ENCODE measurements around the gene TMEM9.

TMEM9 gene

GRCh38 chr1:201128476-201128875 lies 25.8 kb downstream of the TMEM9 start:
- Mint-ChIP-seq H3K4me3 (no peak overlapping the region), H3K27ac (no peak overlapping the region), H3K4me1 (no peaks in the 10 kb centered on the region), H3K9me3 (no peaks in the 10 kb centered on the region), H3K27me3 (peaks cover 9% of the 10 kb centered on the region)
- ATAC-seq (no peak), DNase-seq (no peak)

GRCh38 chr1:201127755-201128455 lies 26.4 kb downstream of the TMEM9 start:
- Mint-ChIP-seq H3K4me1 (no peaks in the 10 kb centered on the region), H3K9me3 (no peaks in the 10 kb centered on the region), H3K4me3 (no peak overlapping the region), H3K27ac (no peak overlapping the region), H3K27me3 (peaks cover 9% of the 10 kb centered on the region)
- DNase-seq (no peak), ATAC-seq (peak; percentile 13)

DNA sequence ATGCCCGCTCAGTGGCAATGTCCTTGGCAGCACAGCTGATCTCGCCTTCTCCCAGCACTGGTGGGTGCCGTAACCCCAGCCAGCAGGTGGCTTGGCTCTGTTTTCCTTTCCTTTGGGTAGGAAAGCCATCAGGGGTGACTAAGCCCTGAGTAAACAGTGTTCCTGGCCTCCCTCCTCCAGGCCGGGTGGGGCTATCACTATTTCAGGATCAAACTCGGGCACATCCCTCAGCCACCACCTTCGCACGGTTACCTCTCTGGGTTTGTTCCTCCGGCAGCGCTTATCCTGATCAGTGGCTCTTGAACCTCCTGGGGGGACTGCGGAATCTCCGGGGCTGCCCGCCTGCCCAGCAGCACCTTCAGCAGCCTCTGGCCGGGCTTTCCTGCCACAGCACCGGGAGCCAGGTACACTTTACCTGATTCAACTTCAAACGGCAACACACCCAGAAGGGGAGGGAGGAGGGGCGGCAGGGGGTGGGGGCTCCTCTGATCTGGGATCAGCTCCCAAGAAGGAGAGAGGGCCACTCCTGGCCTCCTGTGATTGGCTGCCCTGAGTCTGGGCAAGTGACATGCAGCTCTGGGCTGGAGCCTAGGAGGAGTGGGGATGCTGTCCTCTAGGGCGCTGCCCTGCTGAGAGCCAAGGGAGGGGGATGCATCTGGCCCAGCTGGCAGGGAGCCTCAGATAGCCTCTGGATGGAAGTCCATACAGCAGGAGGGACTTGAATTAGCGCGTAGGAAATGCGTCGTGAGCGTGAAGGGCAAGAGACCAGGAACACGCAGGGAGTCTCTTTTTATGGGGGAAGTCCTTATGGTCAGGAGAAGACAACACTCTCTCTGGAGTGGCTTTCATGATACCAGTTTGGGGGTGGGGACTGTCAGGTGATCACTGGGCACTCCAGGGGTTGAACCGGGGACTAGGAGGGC lies 27.2 kb downstream of the TMEM9 start, which contains the start of gene ASCL5:
Gene ASCL5, minus strand, starts transcription at position 353 of the 923 bp plus-strand sequence. CDS start 11,812 bp downstream, outside the sequence.
- Mint-ChIP-seq H3K4me1 (no peaks in the 10 kb centered on the region), H3K4me3 (no peak within 1 kb of the TSS), H3K27me3 (peaks cover 9% of the 10 kb centered on the region), H3K27ac (no peak within 1 kb of the TSS), H3K9me3 (no peaks in the 10 kb centered on the region)
- no peak for DNase-seq
- no peak for ATAC-seq

- ATAC-seq (no peak), DNase-seq (no peak)
- H3K27ac Mint-ChIP-seq = no peak overlapping the region
- H3K27me3 Mint-ChIP-seq = peaks cover 9% of the 10 kb centered on the region
- no peaks in the 10 kb centered on the region for H3K4me1 Mint-ChIP-seq
- no peaks in the 10 kb centered on the region for H3K9me3 Mint-ChIP-seq
- H3K4me3 Mint-ChIP-seq = no peak overlapping the region
These were observed 27.8 kb downstream of the TMEM9 start for GRCh38 chr1:201126463-201126831.

DNA sequence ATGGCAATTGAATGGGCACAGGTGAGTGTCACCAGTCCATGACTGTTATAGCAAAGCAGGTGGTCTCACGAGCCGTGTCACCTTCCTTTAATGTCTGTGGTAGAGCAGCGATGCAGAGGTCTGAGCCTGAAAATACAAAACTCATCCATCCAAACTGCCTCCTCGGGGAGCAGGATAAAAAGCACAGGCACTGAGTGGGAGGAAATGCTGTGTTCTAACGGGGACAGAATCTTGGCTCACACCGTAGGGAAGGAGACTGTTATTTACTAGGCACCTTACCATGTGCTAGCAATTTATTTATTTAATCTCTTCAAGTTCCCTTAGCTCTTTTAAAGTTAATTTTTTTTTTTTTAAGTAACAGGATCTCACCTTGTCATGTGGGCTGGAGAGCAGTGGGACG lies 28.5 kb downstream of the TMEM9 start:
- Mint-ChIP-seq H3K27me3 (peaks cover 9% of the 10 kb centered on the region), H3K4me1 (no peaks in the 10 kb centered on the region), H3K27ac (no peak overlapping the region), H3K9me3 (no peaks in the 10 kb centered on the region), H3K4me3 (no peak overlapping the region)
- ATAC-seq = no peak
- no peak for DNase-seq

GRCh38 chr1:201125019-201125418 lies 29.3 kb downstream of the TMEM9 start:
- DNase-seq = no peak
- Mint-ChIP-seq H3K9me3 (no peaks in the 10 kb centered on the region), H3K27ac (no peak overlapping the region), H3K4me1 (no peaks in the 10 kb centered on the region), H3K27me3 (peaks cover 16% of the 10 kb centered on the region), H3K4me3 (no peak overlapping the region)
- ATAC-seq = no peak

- ATAC-seq (no peak), DNase-seq (no peak)
- Mint-ChIP-seq H3K27me3 (peaks cover 16% of the 10 kb centered on the region), H3K9me3 (no peaks in the 10 kb centered on the region), H3K4me3 (no peak overlapping the region), H3K27ac (no peak overlapping the region), H3K4me1 (no peaks in the 10 kb centered on the region)
These were observed 30.4 kb downstream of the TMEM9 start for GRCh38 chr1:201123866-201124265.

- Mint-ChIP-seq H3K4me3 (no peak overlapping the region), H3K9me3 (no peaks in the 10 kb centered on the region), H3K4me1 (no peaks in the 10 kb centered on the region), H3K27me3 (peaks cover 16% of the 10 kb centered on the region), H3K27ac (no peak overlapping the region)
- DNase-seq = no peak
- ATAC-seq = no peak
These were observed 31.8 kb downstream of the TMEM9 start for GRCh38 chr1:201122321-201122957.

- ATAC-seq (peak; percentile 33), DNase-seq (peak; percentile 54 to 68)
- H3K4me1 Mint-ChIP-seq = peaks cover 7% of the 10 kb centered on the region
- H3K27ac Mint-ChIP-seq = no peak overlapping the region
- H3K4me3 Mint-ChIP-seq = no peak overlapping the region
- H3K27me3 Mint-ChIP-seq = peaks cover 13% of the 10 kb centered on the region
- H3K9me3 Mint-ChIP-seq = no peaks in the 10 kb centered on the region
These were observed 34.8 kb downstream of the TMEM9 start for GRCh38 chr1:201119206-201120197.

DNA sequence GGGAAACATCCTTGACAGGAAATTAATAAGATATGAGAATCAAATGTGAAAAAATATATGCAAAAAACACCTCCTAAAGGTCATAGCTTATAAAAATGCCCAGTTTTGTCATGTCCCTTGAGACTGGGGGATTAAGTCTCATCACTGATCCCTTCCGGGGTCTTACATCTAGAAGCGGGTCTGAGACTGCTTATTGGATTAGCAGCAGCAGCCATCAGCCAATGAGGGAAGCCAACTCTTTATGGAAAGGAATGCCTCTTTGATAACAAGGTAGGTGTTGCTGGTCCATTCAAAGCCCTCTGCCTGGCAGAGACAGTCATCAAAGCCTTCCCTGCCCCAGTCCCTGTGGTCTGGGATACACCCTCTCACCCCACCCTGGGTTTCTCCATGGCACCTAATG lies 38.2 kb downstream of the TMEM9 start:
- Mint-ChIP-seq H3K9me3 (no peaks in the 10 kb centered on the region), H3K4me1 (peaks cover 9% of the 10 kb centered on the region), H3K27me3 (peaks cover 15% of the 10 kb centered on the region), H3K4me3 (no peak overlapping the region), H3K27ac (no peak overlapping the region)
- DNase-seq (no peak), ATAC-seq (no peak)

DNA sequence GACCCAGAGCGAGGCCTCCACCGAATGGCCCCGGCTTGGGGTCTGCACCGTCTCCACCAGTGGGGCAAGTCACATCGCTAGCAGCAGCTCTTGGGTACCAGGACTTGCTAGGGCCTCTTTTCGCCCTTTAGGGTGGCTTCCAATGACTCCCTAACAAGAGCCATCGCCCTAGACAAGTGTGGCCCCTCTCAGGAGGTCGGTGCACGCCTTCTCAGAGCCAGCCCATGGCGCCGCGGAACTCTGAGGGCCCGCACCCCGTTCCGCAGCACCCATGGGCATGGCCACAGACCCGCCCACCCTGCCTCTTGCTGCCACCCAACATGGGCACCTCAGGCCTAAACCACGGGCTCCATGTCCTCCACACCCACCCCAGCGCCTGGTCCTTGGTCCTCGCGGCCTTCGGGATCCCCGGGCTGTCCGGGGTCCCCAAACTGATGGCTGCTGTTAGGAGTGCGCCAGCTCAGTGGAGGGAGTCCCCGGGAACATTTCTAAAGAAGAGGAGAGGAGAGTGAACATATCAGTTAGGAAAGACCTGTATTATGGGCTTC lies 38.8 kb downstream of the TMEM9 start:
- Mint-ChIP-seq H3K9me3 (no peaks in the 10 kb centered on the region), H3K27me3 (peaks cover 12% of the 10 kb centered on the region), H3K4me3 (no peak overlapping the region), H3K27ac (no peak overlapping the region), H3K4me1 (peaks cover 9% of the 10 kb centered on the region)
- ATAC-seq (no peak), DNase-seq (no peak)

- peak overlapping the region; percentile 92 to 96 for H3K27ac Mint-ChIP-seq
- peak; percentile 92 for ATAC-seq
These were observed 39.8 kb downstream of the TMEM9 start for GRCh38 chr1:201114245-201115131.

GRCh38 chr1:201113451-201114244 lies 40.6 kb downstream of the TMEM9 start:
- no peaks in the 10 kb centered on the region for H3K9me3 Mint-ChIP-seq
- peak overlapping the region; percentile 88 to 92 for H3K27ac Mint-ChIP-seq
- H3K4me3 Mint-ChIP-seq = peak overlapping the region; percentile 98 to 99
- ATAC-seq = no peak
- peaks cover 7% of the 10 kb centered on the region for H3K27me3 Mint-ChIP-seq
- no peak for DNase-seq
- peaks cover 9% of the 10 kb centered on the region for H3K4me1 Mint-ChIP-seq

More at GRCh38 chr1:201114245-201115131, 39.8 kb downstream of the TMEM9 start:
- Mint-ChIP-seq H3K27me3 (peaks cover 7% of the 10 kb centered on the region), H3K9me3 (no peaks in the 10 kb centered on the region), H3K4me1 (peaks cover 9% of the 10 kb centered on the region), H3K4me3 (peak overlapping the region; percentile 98 to 99)
- peak; percentile 81 to 84 for DNase-seq

Data from stimulated activated naive CD8-positive, alpha-beta T cell treated with anti-CD3 and anti-CD28 coated beads, Interleukin-15, amount 100 ng/mL, for 72 hours (primary cell).